ENCODE measurements around the gene C16orf86. TPM values are rescaled to one million over a fixed set of nuclear protein-coding genes. Genes with fewer than 3 reads are reported as not detected.

Gene C16orf86
- polyA plus RNA-seq, 3 donors, result 4.1 to 11.3 (median 4.6) TPM

DNA sequence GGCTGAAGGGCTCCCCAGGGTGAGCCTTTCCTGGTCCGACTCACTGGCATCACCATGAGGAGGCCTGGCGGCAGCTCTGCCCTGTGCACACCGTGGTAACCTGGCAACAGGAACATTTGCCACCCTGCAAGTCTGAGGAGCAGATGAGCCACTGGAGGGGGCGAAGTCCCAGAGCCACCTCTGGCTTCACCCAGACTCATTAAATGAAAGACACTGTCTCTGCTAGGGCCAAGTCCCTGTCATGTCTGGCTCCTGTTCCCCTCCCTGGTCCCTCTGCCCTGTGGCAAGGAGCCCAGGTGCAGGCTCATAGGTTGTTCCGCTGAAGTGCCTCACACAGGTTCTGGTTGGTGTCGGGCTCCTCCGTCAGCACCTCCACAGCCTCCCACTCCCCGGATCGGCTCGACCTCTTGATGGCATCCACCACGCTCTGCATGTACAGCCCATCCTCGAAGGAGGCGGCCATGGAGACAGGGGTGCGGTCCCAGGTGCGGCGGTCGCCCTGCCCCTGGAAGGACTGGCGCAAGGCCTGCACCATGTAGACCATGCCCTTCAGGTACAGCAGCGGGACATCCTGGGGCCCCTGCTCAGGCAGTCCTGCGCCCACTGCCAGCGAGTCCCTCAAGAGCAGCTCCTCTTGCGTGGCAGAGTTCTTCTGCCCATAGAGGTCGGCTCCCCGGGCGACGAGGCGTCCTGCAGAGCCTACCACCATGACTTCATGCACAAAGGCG, 8.4 kb downstream of the C16orf86 start:
- Histone ChIP-seq H3K4me3 (replicated peaks in 1 of 3; ENCODE audit: low read depth in 2 of 3, low read length in 3 of 3) (no peak overlapping the region), H3K79me2 (ENCODE audit: insufficient read depth, low read length) (no peaks in the 10 kb centered on the region), H3K9me3 (replicated peaks in 1 of 2; ENCODE audit: control insufficient read depth in 1 of 2, insufficient read depth in 1 of 2, low read length in 2 of 2) (no peaks in the 10 kb centered on the region), H3K4me1 (ENCODE audit: control insufficient read depth in 1 of 2, insufficient read depth in 2 of 2, low read length in 2 of 2) (peaks cover 18 to 20% of the 10 kb centered on the region in 2 donors), H3K27ac (ENCODE audit: low read depth in 1 of 2, low read length in 2 of 2) (no peak overlapping the region), H3K4me2 (replicated peaks; ENCODE audit: extremely low read depth, low read length, poor library complexity, severe bottlenecking) (no peak overlapping the region), H3K9ac (ENCODE audit: insufficient read depth, low read length, poor library complexity, severe bottlenecking) (no peak overlapping the region), H3K27me3 (ENCODE audit: control insufficient read depth in 2 of 2, insufficient read depth in 2 of 2, low read length in 2 of 2) (no peaks in the 10 kb centered on the region), H2AFZ (ENCODE audit: insufficient read depth, low read depth, low read length, poor library complexity, severe bottlenecking) (no peak overlapping the region), H3K36me3 (replicated peaks in 1 of 2; ENCODE audit: control insufficient read depth in 1 of 2, insufficient read depth in 2 of 2, low read length in 2 of 2) (peaks cover 2 to 3% of the 10 kb centered on the region in 2 donors), H4K20me1 (ENCODE audit: insufficient read depth, low read length) (no peaks in the 10 kb centered on the region)
- Mint-ChIP-seq H3K27ac (peak overlapping the region in 4 of 7 donors; percentile 12 to 91 (median 50)), H3K9me3 (no peaks in the 10 kb centered on the region), H3K27me3 (ENCODE audit: low read depth in 3 of 3) (peaks cover 0 to 2% (median 2%) of the 10 kb centered on the region in 3 donors), H3K36me3 (peaks cover 10 to 23% of the 10 kb centered on the region in 2 donors), H3K4me1 (peaks cover 27% of the 10 kb centered on the region), H3K4me3 (no peak overlapping the region)
- 98% methylated on average over 27 of the region's 28 CpGs for WGBS (ENCODE audit: insufficient coverage)
- intact Hi-C loops (cut with micrococcal nuclease), result loop anchor here (5.0 to 10.0 kb wide), 3 partner anchors 42 to 550 kb away; partner anchors contain the start of gene GFOD2 (in 1 of the 2)
- TF ChIP-seq CTCF (IDR thresholded peaks at IDR 0.05), result no peak
- no peak for DNase-seq

GRCh38 chr16:67675579-67675935, 8.9 kb downstream of the C16orf86 start:
- DNase-seq, result no peak
- intact Hi-C loops (cut with micrococcal nuclease), result loop anchor here in 1 of 2 donors (10.0 kb wide), 1 partner anchor 549 kb away; no protein-coding TSS in a partner anchor
- 98% methylated on average over 17 of the region's 17 CpGs for WGBS (ENCODE audit: insufficient coverage)
- H3K36me3 Mint-ChIP-seq, result peaks cover 15 to 28% of the 10 kb centered on the region in 2 donors
- peaks cover 0 to 2% (median 2%) of the 10 kb centered on the region in 3 donors for H3K27me3 Mint-ChIP-seq (ENCODE audit: low read depth in 3 of 3)
- H3K4me3 ChIP-seq (replicated peaks in 1 of 3; ENCODE audit: low read depth in 2 of 3, low read length in 3 of 3), result no peak overlapping the region
- H4K20me1 ChIP-seq (ENCODE audit: insufficient read depth, low read length), result no peaks in the 10 kb centered on the region
- H3K4me1 ChIP-seq (ENCODE audit: control insufficient read depth in 1 of 2, insufficient read depth in 2 of 2, low read length in 2 of 2), result peaks cover 18 to 20% of the 10 kb centered on the region in 2 donors
- no peak overlapping the region for H2AFZ ChIP-seq (ENCODE audit: insufficient read depth, low read depth, low read length, poor library complexity, severe bottlenecking)
- no peak overlapping the region for H3K4me2 ChIP-seq (replicated peaks; ENCODE audit: extremely low read depth, low read length, poor library complexity, severe bottlenecking)
- H3K9me3 ChIP-seq (replicated peaks in 1 of 2; ENCODE audit: control insufficient read depth in 1 of 2, insufficient read depth in 1 of 2, low read length in 2 of 2), result no peaks in the 10 kb centered on the region
- peaks cover 2 to 6% of the 10 kb centered on the region in 2 donors for H3K36me3 ChIP-seq (replicated peaks in 1 of 2; ENCODE audit: control insufficient read depth in 1 of 2, insufficient read depth in 2 of 2, low read length in 2 of 2)
- H3K4me1 Mint-ChIP-seq, result peaks cover 27% of the 10 kb centered on the region
- no peak overlapping the region for H3K27ac Mint-ChIP-seq
- H3K79me2 ChIP-seq (ENCODE audit: insufficient read depth, low read length), result no peaks in the 10 kb centered on the region
- H3K9ac ChIP-seq (ENCODE audit: insufficient read depth, low read length, poor library complexity, severe bottlenecking), result no peak overlapping the region
- TF ChIP-seq CTCF (IDR thresholded peaks at IDR 0.05), result no peak
- no peaks in the 10 kb centered on the region for H3K9me3 Mint-ChIP-seq
- no peak overlapping the region for H3K27ac ChIP-seq (ENCODE audit: low read depth in 1 of 2, low read length in 2 of 2)
- H3K27me3 ChIP-seq (ENCODE audit: control insufficient read depth in 2 of 2, insufficient read depth in 2 of 2, low read length in 2 of 2), result no peaks in the 10 kb centered on the region
- no peak overlapping the region for H3K4me3 Mint-ChIP-seq

Measured in CD14-positive monocyte (primary cell).